Endothelial cell of hepatic sinusoid (primary cell): Measurements from ENCODE around the gene SETBP1.

Experiments
- in situ Hi-C: cut with HindIII; loops from 2 replicates; pipeline ENCODE4 v1.10.0; 2017; ENCODE audit warnings: low sequenced_read_pairs

SETBP1 gene

DNA sequence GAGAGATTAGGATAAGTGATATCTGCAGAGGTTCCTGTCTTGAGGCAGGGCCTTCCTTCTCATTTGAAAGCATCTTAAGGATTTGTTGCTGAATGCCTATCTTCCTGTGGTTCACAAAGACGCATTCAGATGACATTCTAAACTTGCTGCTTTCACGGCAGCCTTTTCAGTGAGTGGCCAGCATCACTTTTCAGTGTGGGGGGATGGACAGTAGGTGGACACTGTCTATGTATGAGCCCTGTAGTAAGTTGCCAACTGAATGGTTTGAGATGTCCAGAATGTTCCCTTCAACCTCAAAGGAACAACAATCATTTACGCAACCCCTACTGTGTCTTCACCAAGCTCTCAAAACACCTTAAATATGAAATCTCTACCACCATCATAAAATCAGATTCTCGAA, 46.6 kb downstream of the SETBP1 start:
- in situ Hi-C loops: no loop called here

DNA sequence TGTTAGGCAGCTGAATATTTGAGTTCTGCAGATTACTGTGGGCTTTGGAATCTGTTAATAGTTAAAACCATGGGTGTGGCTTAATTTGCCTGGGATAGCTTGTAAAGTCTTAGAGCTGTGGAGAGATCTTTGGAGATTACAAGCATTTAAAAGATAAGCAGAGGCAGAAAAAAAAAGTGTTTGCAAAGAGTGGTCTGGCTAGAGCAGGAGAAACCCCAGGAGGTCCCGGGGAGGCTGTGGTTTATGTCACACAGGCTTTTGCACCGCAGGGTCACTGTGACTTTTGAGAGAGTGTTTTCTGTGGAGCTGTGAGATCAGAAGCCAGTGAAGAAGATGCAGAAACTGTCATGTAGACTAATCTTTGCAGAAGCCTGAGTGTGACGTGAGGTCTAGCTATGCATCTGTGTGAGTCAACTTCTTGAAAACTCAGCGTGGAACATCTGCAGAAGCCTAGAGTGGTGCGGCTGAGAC, 49.0 kb downstream of the SETBP1 start:
- in situ Hi-C loops: no loop called here

DNA sequence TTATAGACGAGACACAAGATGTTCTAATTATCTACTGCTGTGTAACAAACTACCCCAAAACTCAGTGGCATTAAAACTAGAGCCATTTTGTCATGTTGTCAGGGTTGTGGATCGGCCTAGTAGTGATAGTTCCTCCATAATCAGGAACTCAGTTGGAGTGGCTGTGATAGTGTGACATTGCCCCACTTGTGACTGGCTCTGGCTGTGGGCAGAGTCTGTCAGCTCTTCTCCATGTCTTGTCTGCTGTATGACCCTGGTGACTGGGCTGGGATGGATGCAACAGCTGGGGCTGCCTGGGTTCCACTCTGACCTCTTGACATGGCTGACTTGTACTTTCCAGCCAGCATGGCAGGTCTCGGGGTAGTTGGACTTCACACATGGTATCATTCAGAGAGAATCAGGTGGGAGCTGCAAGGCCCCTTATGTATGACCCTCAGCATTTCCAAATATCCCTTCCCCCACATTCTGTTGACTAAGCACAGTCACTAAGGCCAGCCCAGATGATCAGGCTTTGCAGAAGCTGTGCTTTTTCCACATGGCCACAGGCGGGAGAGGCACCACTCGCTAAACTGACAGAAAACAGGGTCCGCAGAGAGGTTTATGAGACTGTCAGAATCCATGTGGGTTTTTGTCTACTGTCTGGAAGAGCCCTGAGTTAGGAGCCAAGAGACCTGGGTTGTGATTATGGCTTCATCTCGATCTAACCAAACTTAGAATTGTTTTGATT, 50.3 kb downstream of the SETBP1 start:
- in situ Hi-C loops: no loop called here

DNA sequence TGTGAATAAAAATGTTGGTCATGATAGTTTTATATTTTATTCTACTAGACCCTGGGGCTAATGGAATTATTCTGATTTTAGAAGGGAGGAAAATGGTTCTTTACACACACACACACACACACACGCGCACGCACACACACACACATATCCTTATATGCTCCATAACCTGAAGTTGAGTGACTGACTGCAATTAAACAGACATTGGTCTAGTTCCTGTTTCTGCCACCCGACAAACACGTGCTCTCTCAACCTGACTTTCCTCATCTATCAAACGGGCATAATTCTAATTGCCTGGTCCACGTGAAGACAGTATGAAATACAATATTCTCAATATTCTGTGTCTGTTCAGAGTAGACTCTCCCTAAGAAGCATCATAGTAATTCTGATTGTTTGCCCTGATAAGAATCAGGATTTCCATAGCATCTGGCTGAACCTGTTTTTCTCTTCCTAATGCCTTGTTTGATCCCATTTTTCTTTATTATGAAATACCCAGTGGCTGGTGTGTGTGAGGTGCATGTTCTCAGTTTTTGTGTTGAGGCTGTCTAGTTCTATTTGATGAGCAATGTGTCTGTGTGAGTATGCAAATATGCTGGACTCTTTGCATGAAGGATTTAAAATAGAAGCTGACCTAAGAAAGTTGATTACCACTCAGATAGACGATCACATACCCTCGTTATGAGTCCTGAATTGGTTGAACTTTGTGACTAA, 51.0 kb downstream of the SETBP1 start:
- in situ Hi-C loops: no loop called here

DNA sequence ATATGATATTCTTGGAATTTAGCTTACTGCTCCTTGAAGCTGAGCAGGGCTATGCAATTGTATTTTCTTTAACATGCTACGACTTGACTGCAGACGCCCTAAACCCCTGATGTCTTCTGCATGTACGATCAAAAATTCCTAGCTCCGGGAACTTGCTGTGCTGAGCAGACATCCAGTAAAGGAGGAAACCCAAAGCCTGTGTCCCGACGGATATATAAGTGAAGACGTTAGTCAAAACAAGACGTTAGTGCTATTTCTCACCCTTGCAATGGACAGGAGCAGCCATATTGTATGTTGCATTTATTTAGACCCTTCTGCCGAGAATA, 51.5 kb downstream of the SETBP1 start:
- in situ Hi-C loops: no loop called here

DNA sequence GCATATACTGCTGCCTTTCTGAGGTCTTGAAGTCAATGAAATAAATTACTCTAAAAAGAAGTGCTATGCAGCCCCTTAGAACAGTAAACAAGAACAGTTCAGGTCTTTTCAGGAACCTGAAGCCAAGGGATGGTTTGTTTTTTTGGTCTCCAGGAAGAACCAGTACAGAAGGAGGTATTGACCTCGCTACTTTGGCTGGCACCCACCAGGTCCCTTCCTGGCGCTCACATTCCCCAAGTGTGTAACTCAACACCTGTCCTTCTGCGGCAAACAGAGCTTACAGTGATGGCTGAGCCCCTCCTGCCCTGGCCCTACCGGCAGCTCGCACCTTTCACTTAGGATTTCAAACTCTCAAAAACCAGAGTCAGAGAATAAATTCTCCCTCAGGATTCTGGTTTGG, 51.9 kb downstream of the SETBP1 start:
- in situ Hi-C loops: no loop called here

DNA sequence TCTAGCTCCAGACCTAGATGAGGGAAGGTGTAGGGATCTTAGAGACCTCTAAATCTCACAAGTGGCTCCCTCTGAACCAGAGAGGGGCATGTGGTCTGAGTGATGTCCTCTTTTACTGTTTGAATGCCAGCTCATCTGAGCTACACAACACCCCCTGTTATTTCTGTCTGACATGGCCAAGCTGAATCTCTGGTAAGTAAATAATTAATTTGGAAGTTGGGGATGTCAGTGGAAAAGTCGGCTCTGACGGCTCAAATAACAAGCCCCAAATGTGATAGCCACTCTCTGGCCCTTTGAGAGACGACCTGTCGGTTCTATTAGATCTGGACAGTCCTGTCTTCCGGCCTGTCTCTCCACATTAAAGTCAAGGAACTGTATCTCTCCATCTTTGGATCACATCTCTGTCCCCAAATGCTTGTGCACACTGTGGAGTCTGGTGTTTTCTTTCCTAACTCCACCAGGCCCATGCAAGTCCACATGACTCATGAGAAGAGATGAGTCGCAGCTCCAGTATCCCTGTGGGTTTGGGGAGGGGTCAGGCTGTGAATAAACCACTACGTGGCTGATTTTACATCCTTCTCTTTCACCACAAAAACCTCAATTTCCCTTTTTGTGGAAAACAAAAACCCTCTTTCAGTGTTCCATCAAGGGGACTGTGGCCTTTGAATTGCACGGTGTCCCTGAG, 52.5 kb downstream of the SETBP1 start:
- in situ Hi-C loops: no loop called here

DNA sequence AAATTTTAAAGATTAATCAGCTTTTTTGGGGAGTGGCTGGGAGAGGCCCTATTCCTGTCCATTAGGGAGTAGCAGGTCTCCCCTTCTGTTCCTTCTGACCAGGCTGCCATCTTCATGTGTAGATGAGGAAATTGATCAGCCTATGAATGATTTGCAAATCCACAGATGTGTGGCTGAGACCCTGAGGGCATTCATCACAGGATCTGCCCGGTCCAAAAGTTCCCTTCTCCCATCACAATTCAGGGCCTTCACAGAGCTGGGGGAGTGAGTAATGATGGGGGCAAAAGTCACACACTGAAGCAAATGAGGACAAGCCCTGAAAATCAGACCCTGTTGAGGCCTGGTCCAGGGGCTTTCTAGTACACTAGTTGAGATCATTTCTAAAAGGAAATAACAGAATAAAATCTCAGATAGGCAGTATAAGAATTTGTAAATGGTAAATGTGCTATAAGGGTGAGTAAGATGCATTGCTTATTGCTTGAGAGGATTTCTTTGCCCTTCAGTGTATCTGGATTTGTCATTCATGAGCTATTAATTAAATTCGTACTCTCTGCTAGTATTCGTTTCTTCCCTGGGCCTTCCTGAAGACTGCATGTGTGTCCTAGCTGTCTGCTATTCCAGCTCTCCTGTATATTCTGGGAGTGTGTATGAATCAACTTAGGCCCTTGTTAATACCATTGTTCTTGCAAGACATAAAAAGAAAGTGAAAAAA, 53.2 kb downstream of the SETBP1 start:
- in situ Hi-C loops: no loop called here

DNA sequence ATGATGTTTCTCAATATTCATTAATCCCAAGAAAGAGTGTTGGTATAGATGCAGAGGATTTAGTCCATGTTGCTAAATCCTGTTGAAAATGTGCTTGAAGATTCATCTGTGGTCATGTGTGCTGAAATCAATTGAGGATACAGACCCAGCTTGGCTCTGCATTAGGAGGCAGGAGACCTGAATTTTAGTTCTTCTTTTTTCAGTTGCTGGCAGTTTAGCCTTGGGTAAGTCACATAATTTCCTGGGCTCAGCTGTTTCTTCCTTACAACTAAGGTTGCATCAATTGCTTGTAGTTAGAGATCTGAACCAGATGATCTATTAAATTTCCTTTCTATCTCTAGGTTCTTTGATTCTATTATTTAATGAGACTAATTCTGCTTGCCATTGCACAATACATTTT, 54.4 kb downstream of the SETBP1 start:
- in situ Hi-C loops: no loop called here

DNA sequence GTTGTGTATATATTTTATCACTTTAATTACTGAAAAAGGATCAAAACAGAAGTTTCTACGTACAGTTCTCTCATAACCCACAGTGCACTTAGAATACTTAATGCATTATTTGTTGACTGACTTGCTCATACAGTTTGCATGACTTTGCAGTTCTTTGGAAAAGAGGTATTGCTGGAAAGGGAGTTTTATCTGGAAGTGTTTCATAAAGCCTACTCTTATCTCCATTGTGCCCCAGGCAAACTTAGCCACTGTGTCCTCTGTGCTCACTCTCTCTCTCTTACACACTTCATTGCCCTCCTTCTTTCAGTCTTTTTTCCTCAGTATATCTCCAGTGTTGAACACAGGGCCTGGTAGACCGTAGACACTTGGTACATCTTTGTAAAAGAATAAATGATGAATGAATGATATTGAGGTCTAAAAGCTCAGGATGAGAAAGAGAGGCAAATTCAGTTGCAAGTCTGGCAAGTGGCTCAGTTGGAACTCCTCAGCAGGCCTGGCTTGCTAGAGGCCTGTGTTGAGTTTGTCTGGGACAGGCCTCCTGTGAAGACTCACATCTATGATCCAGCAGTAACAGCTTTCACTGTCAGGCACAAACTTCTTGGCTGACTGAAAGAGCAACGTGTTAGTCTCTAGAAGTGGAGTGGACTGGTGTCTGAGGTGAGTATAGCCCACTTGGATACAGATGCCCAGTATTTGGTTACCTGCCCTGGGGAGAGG, 56.1 kb downstream of the SETBP1 start:
- in situ Hi-C loops: no loop called here

DNA sequence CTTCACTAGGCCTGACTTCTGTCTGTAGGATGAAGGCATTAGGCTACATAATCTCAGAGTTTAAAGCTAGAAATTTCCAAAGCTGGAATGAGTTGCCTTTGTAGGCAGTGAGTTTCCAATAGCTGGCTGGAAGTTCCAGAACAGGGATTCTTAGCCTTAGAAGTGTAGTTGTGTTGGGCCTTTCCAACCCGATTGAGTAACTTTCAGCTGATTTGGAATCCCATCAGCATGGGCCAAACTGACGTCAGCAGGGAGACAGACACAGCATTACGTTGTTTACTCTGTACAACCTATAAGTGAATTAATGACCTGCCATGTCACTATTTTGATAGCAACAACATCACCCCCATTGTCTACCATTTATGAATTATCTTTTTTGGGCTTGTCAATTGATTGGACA, 56.9 kb downstream of the SETBP1 start:
- in situ Hi-C loops: no loop called here

DNA sequence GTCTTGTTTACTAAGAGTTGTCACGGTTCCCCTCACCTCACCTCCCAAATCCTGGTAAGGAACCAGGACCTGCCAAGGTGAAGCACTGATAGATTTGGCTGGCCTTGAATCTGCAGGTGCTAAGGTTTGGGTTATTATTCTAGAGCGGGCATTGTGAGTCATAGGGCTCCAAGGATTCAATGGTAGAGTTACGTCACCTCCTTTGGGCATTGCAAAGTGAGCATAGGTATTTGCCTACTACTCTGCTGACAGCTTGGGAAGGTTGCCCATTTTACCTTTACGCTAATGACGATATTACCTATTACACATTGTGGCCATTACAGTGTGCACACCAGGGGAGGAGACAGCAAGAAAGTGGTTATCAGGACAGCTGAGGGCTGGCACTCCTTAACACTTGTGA, 59.3 kb downstream of the SETBP1 start:
- in situ Hi-C loops: no loop called here

DNA sequence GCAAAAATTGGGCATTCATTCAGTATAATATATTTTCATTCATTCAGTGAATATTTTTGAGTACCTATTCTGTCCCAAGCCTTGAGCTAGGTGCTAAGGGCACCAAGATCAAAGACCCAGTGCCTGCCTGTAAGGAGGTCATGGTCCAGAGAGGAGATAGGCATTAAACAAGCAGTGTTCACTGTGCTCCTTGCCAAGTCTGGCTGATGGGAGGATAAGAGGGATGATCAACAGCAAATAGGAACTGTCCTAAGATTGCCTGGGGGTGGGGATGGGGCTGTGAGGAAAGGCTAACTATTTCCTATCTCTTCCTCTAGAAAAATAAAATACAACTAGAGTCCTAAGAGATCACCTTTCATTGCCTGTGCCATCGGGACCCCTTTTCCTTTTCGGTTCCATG, 60.4 kb downstream of the SETBP1 start:
- in situ Hi-C loops: no loop called here

DNA sequence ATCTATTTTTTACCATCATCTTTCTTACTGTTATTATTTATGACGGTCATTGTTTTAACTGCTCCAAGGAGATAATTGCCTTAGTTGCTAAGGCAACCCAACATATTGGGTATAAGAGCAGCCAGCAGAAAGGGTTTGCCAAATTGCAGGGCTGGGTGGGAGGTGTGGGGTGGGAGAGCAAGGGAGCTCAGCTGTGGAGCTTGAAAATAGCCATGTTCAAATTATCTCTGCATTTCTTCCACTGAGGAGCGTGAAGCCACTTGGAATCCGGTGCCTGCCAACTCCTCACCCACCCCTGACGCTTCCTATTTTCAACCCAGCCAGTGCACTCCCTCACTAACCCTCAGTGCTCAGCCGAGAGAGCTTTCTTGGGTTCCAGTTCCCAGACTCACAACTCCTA, 60.8 kb downstream of the SETBP1 start:
- in situ Hi-C loops: no loop called here

DNA sequence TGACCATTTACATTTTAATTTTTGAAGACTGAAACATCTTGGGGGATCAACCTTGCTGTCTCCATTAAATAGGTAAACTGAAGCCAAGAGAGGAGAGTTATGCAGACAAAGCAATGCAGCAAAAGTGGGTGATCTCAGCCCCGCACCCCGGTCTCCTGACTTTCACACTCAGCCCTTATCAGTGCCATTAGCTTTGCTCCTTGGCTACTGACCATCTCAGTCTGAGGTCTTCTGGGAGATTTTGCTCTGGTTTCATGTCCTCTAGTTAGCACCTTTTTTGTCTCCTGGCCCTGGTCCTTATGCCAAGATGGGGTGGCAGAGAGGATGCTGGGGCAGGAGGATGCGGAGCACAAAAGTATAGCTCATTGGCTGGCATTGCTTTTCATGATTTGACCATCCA, 61.4 kb downstream of the SETBP1 start:
- in situ Hi-C loops: no loop called here

DNA sequence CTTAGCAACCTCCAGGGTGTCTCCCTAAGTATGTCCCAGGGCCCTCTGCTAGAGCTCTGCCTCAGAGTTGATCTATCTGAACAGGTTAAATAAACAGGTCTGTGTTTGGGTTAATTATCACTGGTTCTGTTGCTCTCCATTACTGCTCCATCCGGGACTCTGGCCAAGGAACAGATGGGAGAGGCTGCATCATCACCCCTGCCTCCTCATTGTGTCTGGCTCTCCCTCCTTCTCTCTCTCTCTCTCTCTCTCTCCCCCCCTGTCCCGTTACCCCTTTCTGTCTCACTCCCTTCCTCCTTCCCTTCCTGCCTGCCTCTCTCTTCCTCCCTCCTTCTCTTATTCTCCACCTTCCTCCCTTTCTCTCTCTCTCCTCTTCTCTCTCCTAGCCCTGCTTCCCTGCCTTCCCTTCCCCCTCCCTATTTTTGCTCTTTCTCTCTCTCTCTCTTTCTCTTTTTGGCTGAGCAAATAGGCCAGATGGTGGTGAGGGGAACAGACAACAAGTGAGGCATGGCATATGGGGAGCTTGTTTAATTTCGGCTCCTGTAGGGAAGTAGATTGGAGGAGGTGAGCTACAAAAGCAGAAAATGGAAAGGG, 62.1 kb downstream of the SETBP1 start:
- in situ Hi-C loops: no loop called here

DNA sequence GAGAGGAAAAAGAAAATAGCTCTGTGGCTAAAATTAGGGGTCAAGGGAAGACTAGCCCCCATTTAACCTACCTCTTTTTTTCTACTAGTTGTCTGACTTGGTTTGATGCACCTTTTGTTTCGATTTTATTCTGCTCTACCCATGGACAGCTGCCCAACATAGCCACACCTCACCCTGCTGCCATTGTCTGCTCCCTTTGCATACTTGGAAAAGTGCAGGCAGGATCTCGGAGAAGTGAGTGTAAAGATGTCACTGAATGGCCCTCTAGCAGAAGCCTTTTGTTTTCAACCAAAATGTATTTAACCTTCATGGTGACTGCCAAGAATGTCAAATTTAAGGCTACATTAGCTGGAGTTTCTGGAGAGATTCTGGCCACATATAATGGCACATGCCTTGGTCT, 62.9 kb downstream of the SETBP1 start:
- in situ Hi-C loops: no loop called here

DNA sequence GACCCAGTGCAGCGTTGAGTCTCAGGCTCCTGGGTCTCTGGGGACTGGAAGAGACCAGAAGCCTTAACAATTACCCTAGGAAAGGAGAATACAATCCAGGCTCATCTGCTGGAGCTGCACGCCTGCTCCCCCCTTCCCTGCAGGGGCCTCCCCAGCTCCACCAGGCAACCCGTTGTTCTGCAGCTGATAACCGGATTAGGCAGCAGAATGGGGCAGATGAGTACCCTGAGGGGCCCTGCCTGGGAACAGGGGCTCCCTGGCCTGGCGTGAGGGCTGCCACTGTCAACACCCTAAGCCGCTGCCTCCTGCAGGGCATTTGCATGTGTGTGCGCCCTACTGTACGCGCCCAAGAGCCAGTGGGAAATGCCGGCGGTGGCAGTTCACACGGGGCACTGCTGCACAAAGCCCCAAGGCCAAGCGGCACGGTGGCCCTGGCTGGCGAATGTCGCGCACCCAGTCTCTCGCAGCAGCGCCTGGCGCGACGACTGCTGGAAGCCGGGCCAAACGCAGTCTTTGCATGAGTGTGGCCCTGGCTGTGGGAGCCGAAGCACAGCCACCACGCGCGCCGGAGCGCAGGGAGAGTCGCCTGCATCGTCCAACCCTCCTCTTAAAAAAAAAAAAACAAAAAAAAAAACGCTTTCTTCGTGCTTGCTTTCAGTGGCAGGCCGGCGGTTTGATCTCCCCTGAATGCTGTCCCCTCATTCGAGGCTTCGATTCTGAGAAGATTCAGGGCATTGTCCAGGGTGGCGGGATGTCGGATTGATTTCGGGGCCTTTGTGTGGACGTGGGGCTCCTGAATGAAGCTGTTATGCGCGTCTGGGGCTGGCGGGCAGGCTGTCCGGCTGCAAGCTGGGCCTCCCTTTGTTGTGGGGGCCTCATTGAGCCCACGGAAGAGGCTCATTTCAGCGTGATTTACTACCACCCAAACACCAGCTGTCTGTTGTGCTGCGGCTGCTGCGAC, 63.8 kb downstream of the SETBP1 start:
- in situ Hi-C loops: no loop called here

DNA sequence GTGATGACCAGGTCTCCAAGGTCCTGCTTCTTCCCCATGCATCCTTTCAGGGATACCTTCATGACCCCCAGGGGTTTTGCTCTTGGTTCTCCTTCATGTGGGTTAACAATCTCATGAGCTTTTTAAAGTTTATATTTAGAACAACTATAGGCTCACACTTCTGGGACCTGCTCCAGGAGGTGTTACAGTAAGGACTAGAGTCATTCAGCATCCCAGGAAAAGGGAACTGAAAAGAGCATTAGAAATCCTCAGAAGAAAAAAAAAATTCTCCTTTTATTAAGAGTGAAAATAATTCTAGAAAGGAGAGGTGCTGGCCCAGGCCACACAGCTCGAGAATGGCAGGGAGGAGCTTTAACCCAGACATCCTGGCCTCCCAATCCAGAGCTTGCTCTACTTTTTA, 66.5 kb downstream of the SETBP1 start:
- in situ Hi-C loops: no loop called here
